Adrenal gland (tissue), 5 donors: ENCODE results near the gene ISX.

Experiments used
- POLR2A ChIP-seq, 2 donors: fragments of 450-650 bp; IDR thresholded peaks; one replicate each; pipeline ENCODE4 v1.6.1; 2017; ENCODE audit warnings: antibody characterized with exemption in 2 of 2, mild to moderate bottlenecking in 2 of 2, moderate library complexity in 1 of 2
- TF ChIP-seq, protein P1 (sequence below), 6 experiments: fragments of 450-650 bp in 4 of 6; fragments of 200-600 bp in 2 of 6; sonication (generic) in 1 of 6; IDR thresholded peaks; 1 replicate in 5 of 6; 2 replicates in 1 of 6; pipeline versions ENCODE4 v1.5.1 to v1.8.0; 2016 to 2021; ENCODE audit warnings: antibody characterized with exemption in 6 of 6, mild to moderate bottlenecking in 2 of 6, moderate library complexity in 1 of 6
- donor health status: DM: no; HTN: no; CAD: no.

DNA sequence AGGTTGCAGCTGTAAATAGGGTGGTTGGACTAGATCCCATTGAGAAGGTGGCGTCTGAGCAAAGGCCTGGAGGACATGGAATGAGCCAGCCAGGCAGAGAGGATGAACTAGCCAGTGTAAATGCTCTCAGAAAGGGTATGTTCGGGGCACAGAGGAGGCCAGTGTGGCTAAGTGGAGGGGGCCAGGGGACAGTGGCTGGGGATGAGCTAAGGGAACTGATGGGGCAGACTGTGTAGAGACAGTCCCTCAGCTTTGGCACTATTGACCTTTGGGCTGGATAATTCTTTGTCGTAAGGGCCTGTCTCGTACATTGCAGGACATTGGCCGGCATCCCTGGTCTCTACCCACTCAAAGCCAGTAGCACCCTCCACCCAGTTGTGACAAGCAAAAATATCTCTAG is 43.7 kb upstream of the ISX start:
- TF ChIP-seq, protein P1, sequence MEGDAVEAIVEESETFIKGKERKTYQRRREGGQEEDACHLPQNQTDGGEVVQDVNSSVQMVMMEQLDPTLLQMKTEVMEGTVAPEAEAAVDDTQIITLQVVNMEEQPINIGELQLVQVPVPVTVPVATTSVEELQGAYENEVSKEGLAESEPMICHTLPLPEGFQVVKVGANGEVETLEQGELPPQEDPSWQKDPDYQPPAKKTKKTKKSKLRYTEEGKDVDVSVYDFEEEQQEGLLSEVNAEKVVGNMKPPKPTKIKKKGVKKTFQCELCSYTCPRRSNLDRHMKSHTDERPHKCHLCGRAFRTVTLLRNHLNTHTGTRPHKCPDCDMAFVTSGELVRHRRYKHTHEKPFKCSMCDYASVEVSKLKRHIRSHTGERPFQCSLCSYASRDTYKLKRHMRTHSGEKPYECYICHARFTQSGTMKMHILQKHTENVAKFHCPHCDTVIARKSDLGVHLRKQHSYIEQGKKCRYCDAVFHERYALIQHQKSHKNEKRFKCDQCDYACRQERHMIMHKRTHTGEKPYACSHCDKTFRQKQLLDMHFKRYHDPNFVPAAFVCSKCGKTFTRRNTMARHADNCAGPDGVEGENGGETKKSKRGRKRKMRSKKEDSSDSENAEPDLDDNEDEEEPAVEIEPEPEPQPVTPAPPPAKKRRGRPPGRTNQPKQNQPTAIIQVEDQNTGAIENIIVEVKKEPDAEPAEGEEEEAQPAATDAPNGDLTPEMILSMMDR (IDR thresholded peaks at IDR 0.05), result no peak
- TF ChIP-seq POLR2A (IDR thresholded peaks at IDR 0.05), result no peak
